Natural killer cell treated with Interleukin-12 subunit alpha and Interleukin-12 subunit beta and Interleukin-15 and Interleukin-18, amount 100 ng/mL, for 72 hours (primary cell): ENCODE measurements around the gene STX8. TPM values are rescaled to one million over a fixed set of nuclear protein-coding genes. Genes with fewer than 3 reads are reported as not detected.
"Not testable (repeated sequence)": the region's sequence is repeated elsewhere in the genome, so short reads cannot be mapped to it uniquely, and the experiment has no call there.

Source experiments
- ATAC-seq, 2 donors: fragments of 150-1000 bp; cut with Tn5 transposase in 1 of 2; sonication (Bioruptor Pico), chemical (Tn5 transposase) in 1 of 2; 2 replicates each; pipeline ENCODE4 v1.10.0; 2021
- DNase-seq: peaks from one replicate; pipeline ENCODE4 v3.0.0; 2022; ENCODE audit warnings: low spot score
- H3K27ac Mint-ChIP-seq, 2 donors: 1 replicate in 1 of 2; 2 replicates in 1 of 2; pipeline ENCODE4 v1.8.0; 2022; ENCODE audit warnings: mixed read lengths in 2 of 2, mild to moderate bottlenecking in 1 of 2, moderate library complexity in 1 of 2
- H3K27me3 Mint-ChIP-seq, 2 donors: 1 replicate in 1 of 2; 2 replicates in 1 of 2; pipeline ENCODE4 v1.8.0; 2022; ENCODE audit warnings: mixed read lengths in 2 of 2
- H3K36me3 Mint-ChIP-seq: one replicate; pipeline ENCODE4 v1.8.0; 2022; ENCODE audit warnings: mixed read lengths
- H3K4me1 Mint-ChIP-seq, 2 donors: 1 replicate in 1 of 2; 2 replicates in 1 of 2; pipeline ENCODE4 v1.8.0; 2022; ENCODE audit warnings: low read depth in 2 of 2, mixed read lengths in 2 of 2, mild to moderate bottlenecking in 1 of 2
- H3K4me3 Mint-ChIP-seq: one replicate; pipeline ENCODE4 v1.8.0; 2022; ENCODE audit warnings: mixed read lengths
- H3K9me3 Mint-ChIP-seq: 2 replicates; pipeline ENCODE4 v1.8.0; 2022; ENCODE audit warnings: mixed read lengths
- total RNA-seq, 2 donors: library from RNA; stranded (reverse); gene quantifications; one replicate each; pipeline ENCODE4 v1.2.3, GENCODE V29; 2022

The STX8 gene
- total RNA-seq, 2 donors from 2014 or later, result 65.2 to 87.7 TPM

DNA sequence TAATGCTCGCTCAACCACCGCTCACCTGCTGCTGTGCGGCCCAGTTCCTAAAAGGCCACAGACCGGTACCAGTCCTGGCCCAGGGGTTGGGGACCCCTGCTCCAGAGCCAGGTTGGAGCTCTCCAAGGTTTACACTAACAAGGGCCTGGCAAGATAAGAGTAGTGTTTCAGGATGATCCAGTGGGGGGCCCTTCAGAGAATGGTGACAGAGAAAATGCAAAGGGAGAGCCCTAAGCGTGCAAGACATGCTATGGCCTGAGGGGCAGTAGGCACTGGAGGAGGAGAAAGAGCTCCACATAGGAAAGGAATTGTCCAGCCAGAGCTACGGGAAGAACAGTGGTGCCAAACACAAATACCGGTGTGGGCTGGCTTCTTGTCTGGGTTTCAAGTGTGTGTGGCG, 233.4 kb downstream of the STX8 start:
- no peaks in the 10 kb centered on the region for H3K27me3 Mint-ChIP-seq
- H3K36me3 Mint-ChIP-seq, result no peaks in the 10 kb centered on the region
- H3K4me1 Mint-ChIP-seq, result peaks cover 17 to 29% of the 10 kb centered on the region in 2 donors
- H3K9me3 Mint-ChIP-seq, result no peaks in the 10 kb centered on the region
- ATAC-seq (no peak), DNase-seq (no peak)
- H3K4me3 Mint-ChIP-seq, result no peak overlapping the region
- H3K27ac Mint-ChIP-seq, result peak overlapping the region in 1 of 2 donors; percentile 24

DNA sequence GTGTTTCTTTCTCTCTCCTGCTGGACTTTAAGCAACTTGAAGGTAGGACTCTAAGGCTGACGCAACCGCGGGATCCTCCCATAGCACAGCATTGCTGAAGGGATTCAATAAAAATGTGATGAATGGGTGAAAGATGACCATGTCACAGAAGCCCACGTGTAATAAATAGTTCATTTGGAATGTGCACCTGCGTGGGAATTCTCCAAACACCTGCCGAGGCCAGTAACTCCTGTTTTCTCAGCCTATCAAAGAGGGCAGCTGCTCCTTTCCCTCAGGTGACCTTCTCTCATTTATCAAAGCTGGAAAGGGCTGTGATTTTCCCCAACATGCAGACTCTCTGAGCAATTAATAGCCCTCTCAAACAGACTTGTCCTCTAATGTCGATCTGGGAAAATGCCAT, 235.7 kb downstream of the STX8 start:
- H3K9me3 Mint-ChIP-seq, result peaks cover 5% of the 10 kb centered on the region
- H3K36me3 Mint-ChIP-seq, result peaks cover 12% of the 10 kb centered on the region
- H3K4me1 Mint-ChIP-seq, result peaks cover 4 to 20% of the 10 kb centered on the region in 2 donors
- ATAC-seq (no peak), DNase-seq (no peak)
- no peak overlapping the region for H3K27ac Mint-ChIP-seq
- no peaks in the 10 kb centered on the region for H3K27me3 Mint-ChIP-seq
- no peak overlapping the region for H3K4me3 Mint-ChIP-seq

DNA sequence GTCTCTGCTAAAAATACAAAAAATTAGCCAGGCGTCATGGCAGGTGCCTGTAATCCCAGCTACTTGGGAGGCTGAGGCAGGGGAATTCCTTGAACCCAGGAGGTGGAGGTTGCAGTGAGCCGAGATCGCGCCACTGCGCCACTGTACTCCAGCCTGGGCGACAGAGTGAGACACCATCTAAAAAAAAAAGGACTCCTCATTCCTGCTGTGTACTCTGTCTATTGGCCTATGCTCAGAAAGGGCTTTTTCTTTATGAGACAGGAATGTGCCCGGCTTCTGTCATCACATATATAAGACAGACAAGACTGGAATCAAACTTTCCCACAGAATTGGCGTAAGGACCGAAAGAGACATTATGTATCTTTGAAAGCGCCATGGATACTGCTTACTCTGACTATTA, 236.1 kb downstream of the STX8 start:
- DNase-seq, H3K4me3 Mint-ChIP-seq, H3K27ac Mint-ChIP-seq, ATAC-seq, H3K27me3 Mint-ChIP-seq, H3K9me3 Mint-ChIP-seq: not testable (repeated sequence)
- Mint-ChIP-seq H3K36me3 (peaks cover 17% of the 10 kb centered on the region), H3K4me1 (peaks cover 0 to 15% of the 10 kb centered on the region in 2 donors)

DNA sequence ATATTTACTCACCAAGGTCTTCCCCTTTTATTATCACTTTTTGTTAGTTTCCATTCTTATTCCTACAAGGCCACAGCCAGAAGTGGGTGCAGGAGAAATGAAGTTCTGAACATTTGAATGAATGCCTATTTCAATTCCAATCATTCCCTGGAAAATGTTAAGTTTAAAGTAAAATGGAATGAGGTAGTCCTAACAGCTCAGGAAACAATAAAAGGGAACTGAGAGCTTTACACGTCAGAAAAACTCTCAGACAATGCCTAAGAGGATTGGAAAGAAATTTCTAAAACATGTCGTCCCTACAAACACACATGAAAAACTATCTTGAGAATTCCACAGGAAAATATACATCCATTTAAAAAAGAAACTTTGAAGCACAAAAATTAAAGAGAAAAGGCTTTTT, 238.8 kb downstream of the STX8 start:
- DNase-seq, result no peak
- H3K36me3 Mint-ChIP-seq, result peaks cover 20% of the 10 kb centered on the region
- peaks cover 0 to 7% of the 10 kb centered on the region in 2 donors for H3K4me1 Mint-ChIP-seq
- no peak for ATAC-seq
- no peak overlapping the region for H3K4me3 Mint-ChIP-seq
- peaks cover 11% of the 10 kb centered on the region for H3K9me3 Mint-ChIP-seq
- H3K27ac Mint-ChIP-seq, result no peak overlapping the region
- no peaks in the 10 kb centered on the region for H3K27me3 Mint-ChIP-seq

DNA sequence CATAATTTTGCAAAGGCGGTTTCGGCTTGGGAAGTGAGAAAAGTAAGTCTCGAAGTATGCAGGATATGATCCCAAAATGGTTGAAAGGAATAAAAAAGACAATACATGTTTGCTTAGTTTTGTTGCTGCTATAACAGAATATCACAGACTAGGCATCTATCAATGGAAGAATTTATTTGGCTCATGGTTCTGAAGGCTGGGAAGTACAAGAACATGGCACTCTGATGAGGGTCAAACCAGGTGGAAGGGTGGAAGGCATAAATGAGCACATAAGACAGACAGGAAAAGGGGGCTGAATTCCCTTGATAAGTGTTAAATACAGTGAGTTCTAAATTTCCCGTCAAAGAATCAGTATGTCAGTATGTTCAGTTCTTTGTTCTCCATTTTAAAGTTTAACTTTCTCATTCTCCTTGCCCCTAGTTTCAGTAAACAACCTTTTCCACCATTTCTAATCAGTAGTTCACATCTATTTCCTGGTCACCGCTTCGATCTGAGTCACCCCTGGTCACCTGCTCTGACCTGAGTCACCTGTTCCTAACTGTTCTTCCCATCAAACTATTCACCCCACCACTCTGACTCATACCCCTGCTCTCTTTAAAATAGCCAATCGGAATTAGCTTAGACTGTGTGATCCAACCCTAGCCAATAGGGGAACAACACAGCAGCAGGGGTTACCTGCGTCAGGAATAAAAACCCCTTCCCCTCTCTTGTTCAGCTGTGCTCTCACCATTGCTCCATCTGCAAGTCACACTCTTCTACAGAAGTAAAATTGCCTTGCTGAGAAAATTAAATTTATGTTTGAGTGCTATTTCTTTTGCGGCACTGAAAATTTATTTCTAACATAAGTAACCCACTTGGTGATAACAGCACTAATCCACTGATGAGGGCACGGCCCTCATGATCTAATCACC, 240.8 kb downstream of the STX8 start:
- peaks cover 0 to 7% of the 10 kb centered on the region in 2 donors for H3K4me1 Mint-ChIP-seq
- peaks cover 20% of the 10 kb centered on the region for H3K36me3 Mint-ChIP-seq
- H3K27me3 Mint-ChIP-seq, result no peaks in the 10 kb centered on the region
- DNase-seq (no peak), ATAC-seq (no peak)
- peaks cover 11% of the 10 kb centered on the region for H3K9me3 Mint-ChIP-seq
- H3K27ac Mint-ChIP-seq, result no peak overlapping the region
- no peak overlapping the region for H3K4me3 Mint-ChIP-seq

DNA sequence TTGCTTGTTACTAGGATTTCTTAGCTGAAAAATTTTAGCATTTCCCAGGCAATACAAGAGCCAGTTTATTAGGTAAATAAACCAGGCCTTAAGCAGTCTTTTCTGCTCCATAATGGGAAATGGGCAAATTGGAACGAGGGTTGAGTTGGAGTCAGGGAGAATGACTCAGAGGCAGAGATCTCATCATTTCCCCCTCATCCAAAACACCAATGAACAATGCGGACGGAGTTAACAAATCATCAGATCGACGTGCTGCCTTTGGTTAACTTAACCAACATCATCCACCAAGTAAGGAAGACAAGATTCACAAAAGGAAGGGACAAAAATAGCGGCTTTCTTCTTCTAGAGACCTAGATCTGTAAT, 243.5 kb downstream of the STX8 start:
- no peaks in the 10 kb centered on the region for H3K27me3 Mint-ChIP-seq
- DNase-seq (no peak), ATAC-seq (no peak)
- H3K4me1 Mint-ChIP-seq, result peaks cover 4 to 12% of the 10 kb centered on the region in 2 donors
- H3K27ac Mint-ChIP-seq, result no peak overlapping the region
- H3K4me3 Mint-ChIP-seq, result no peak overlapping the region
- peaks cover 20% of the 10 kb centered on the region for H3K36me3 Mint-ChIP-seq
- H3K9me3 Mint-ChIP-seq, result peaks cover 11% of the 10 kb centered on the region

DNA sequence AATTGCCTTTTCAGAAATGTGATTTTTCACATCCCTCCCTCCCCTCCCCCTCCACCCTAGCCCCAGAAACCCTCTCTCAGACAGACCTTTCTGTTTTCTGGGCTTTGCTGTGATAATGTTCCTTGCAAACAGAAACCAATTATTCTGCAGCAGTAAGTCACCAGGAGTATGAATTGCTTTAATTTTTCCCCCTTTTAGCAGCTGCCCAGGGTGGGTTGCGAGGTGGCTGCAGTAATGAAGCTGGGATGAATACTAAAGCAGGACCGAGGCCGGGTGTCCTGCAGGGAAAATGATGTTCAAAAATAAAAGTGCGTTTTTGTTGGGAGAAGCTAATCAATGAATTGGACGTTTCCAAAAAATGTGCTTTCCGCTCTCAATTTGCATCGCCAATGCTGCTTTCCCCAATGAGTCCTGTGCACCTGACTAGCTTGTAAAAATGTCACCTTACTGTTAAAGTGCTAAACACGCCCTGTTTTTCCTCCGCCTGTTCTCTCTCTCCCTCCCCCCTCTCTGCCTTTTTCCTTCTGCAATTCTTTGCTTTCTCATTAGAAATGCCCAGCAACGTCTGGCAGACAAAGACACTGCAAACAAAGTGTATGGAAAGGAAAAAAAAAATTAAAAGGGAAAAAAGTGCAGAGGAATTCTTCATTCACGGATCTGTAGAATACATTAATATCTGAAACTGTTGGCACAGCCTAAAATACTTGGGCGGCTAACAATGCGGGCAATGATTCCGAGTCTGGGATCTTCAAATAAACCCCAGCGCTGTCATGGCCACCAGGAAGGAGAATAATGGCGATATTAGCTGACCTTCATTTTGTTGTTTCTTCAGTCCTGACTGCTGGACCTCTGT, 244.1 kb downstream of the STX8 start:
- H3K27me3 Mint-ChIP-seq, result no peaks in the 10 kb centered on the region
- peaks cover 20% of the 10 kb centered on the region for H3K36me3 Mint-ChIP-seq
- no peak overlapping the region for H3K4me3 Mint-ChIP-seq
- H3K9me3 Mint-ChIP-seq, result peaks cover 11% of the 10 kb centered on the region
- no peak for DNase-seq
- peaks cover 4 to 14% of the 10 kb centered on the region in 2 donors for H3K4me1 Mint-ChIP-seq
- no peak for ATAC-seq
- H3K27ac Mint-ChIP-seq, result no peak overlapping the region

DNA sequence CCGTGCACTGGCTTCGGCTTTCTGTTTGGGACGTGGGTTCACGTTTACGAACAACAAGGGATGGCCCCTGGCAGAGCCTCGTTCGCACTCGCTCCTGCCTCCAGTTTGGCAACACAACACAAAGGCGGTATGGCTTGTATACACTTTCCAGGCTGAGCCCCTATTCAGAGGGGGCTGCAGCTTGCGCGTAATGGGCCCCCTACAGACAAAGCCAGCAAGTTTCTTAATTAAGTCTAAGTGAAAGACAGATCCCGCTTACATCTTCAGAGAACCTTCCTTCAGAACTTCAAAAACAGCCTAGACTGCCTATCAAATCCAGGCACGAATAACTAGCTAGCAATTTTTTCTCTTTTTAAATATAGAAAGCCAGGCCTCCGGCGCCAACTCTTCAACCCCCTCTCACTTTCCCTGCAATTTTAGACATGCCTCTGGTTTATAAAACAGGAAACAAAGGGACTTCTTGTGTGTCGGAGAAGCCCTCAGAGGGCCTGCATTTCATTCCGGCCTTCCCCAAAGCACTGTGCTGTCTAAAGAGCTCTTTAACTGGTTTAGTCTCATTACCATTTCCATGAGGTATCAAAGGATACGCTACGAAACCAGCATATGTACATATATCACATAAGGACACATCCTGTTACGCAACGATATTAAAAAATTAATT, 244.9 kb downstream of the STX8 start:
- H3K4me3 Mint-ChIP-seq, result no peak overlapping the region
- no peak overlapping the region for H3K27ac Mint-ChIP-seq
- H3K36me3 Mint-ChIP-seq, result peaks cover 16% of the 10 kb centered on the region
- ATAC-seq (no peak), DNase-seq (no peak)
- peaks cover 4 to 17% of the 10 kb centered on the region in 2 donors for H3K4me1 Mint-ChIP-seq
- H3K27me3 Mint-ChIP-seq, result no peaks in the 10 kb centered on the region
- peaks cover 10% of the 10 kb centered on the region for H3K9me3 Mint-ChIP-seq

DNA sequence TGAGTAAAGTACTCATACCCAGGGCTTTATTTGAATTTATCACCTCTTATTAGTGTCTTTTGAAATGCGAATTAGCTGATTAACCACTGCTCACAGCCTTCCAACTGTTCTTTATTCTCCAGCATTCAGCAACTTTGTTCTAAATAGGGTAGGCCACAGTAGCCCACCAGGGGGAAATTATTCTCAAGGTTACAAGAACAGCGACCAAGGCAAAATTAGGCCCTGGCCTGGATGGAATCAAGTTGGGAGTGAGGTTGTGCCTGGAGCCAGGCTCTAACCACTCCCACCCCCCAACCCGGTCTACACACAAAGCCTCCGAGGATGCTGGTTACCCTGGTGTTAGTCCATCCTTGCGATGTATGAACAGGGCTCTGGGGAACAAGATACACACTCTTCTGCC, 245.5 kb downstream of the STX8 start:
- Mint-ChIP-seq H3K36me3 (peaks cover 10% of the 10 kb centered on the region), H3K27me3 (no peaks in the 10 kb centered on the region), H3K27ac (no peak overlapping the region), H3K9me3 (peaks cover 8% of the 10 kb centered on the region), H3K4me3 (no peak overlapping the region), H3K4me1 (peaks cover 4 to 17% of the 10 kb centered on the region in 2 donors)
- no peak for DNase-seq
- ATAC-seq, result no peak

DNA sequence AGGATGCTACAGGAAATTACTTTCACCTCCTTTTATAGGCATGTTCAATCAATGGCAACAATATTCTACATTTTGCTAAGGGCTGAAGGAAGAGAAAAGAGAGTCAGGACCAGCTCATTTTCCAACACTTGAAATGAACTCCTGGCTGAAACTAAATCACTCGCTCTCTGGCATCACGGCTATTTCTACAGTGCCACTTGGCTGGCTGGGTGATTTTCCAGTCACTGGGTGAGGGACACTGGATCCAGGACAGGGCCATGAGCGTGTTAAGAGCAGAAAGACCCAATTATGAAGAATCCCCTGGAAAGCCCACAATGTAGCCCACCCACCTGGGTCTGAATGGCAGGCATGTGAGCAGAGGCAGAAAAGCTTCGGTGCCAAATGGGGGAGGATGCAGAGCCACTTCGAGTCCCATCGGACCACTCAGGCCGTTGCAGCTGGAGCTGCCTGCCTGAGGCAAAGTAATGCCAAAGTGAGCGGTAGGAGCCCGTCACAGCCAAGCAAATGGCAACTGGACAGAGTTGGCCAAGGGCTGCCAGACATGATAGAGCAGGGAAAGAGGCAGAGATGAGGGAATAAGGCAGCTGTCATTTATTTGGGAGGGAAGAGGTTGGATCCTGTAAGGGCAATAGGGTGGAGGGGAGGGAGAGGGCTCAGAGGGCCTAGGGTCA, 246.2 kb downstream of the STX8 start:
- Mint-ChIP-seq H3K9me3 (peaks cover under 1% of the 10 kb centered on the region), H3K4me1 (peaks cover 4 to 17% of the 10 kb centered on the region in 2 donors), H3K27me3 (no peaks in the 10 kb centered on the region), H3K36me3 (peaks cover 2% of the 10 kb centered on the region), H3K4me3 (no peak overlapping the region), H3K27ac (peak overlapping the region in 1 of 2 donors; percentile 39)
- no peak for ATAC-seq
- DNase-seq, result no peak

DNA sequence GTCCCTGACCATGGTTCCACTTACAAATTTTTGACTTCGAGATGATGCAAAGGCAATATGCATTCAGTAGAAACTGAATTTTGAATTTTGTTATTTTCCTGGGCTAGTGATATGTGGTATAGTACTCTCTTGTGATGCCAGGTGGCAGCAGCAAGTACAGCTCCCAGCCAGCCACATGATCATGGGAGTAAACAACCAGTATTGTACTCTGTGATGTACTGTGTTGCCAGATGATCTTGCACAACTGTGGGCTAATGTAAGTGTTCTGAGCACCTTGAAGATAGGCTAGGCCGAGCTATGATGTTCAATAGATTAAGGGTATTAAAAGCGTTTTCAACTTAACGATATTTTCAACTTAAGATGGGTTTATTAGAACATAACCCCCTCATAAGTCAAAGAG, 250.8 kb downstream of the STX8 start:
- ATAC-seq (no peak), DNase-seq (no peak)
- H3K9me3 Mint-ChIP-seq, result no peaks in the 10 kb centered on the region
- H3K36me3 Mint-ChIP-seq, result no peaks in the 10 kb centered on the region
- no peak overlapping the region for H3K27ac Mint-ChIP-seq
- H3K4me3 Mint-ChIP-seq, result no peak overlapping the region
- H3K4me1 Mint-ChIP-seq, result peaks cover 13 to 18% of the 10 kb centered on the region in 2 donors
- no peaks in the 10 kb centered on the region for H3K27me3 Mint-ChIP-seq

DNA sequence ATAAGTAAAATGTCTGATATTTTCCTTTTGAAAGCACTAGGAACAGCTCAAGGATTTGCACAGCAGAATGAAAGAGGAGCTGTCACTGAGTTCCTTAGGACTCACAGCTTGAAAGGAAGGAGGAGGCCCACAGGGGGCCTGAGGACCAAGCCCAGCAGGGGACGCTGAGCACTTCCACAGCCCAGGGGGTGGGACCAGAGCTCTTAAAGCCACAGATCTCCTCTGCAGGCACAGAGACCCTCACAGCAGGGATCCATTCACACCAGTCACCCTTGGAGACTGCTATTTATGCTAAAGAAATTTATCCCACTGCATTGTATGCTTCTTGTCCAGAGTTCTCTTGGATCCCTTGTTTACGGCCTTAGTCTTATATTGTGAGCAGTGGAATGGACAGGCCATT, 253.3 kb downstream of the STX8 start:
- no peak for DNase-seq
- peaks cover 10% of the 10 kb centered on the region for H3K36me3 Mint-ChIP-seq
- no peak overlapping the region for H3K4me3 Mint-ChIP-seq
- peaks cover 9% of the 10 kb centered on the region in 2 donors for H3K4me1 Mint-ChIP-seq
- H3K9me3 Mint-ChIP-seq, result peaks cover 3% of the 10 kb centered on the region
- H3K27ac Mint-ChIP-seq, result no peak overlapping the region
- ATAC-seq, result no peak
- no peaks in the 10 kb centered on the region for H3K27me3 Mint-ChIP-seq

DNA sequence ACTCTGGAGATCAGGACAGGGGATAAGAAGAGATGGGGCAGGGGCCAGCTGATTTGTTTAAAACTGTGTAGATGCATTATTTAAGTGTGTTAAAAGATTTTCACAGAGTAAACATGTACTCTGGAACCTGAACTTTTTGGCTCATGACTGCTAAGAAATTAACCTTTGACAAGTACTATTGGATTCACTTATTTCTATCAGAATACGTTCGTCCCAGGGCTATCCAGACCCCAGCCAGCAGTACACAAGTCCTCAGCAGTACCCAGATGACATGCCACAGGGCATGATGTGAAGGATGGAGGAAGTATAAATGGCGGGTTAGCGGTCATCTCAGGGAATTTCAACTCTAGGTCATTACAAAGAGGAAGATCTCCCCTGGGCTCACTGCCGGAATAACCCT, 253.7 kb downstream of the STX8 start:
- ATAC-seq, result no peak

More for the DNA sequence above, 253.7 kb downstream of the STX8 start:
- DNase-seq, result no peak
- Mint-ChIP-seq H3K4me3 (no peak overlapping the region), H3K36me3 (peaks cover 13% of the 10 kb centered on the region), H3K4me1 (peaks cover 9 to 12% of the 10 kb centered on the region in 2 donors), H3K27me3 (no peaks in the 10 kb centered on the region), H3K9me3 (peaks cover 3% of the 10 kb centered on the region), H3K27ac (no peak overlapping the region)
